H9 (cell line): ENCODE data around the gene CDH22. TPM values are rescaled to one million over a fixed set of nuclear protein-coding genes. Genes with fewer than 3 reads are reported as not detected.

Experiments used
- DNase-seq: peaks from one replicate; pipeline ENCODE4 v3.0.0-alpha.2; 2017
- H2AFZ ChIP-seq: one replicate; pipeline ENCODE4 v1.6.1; 2013; ENCODE audit warnings: mild to moderate bottlenecking, low read length, control low read depth, moderate library complexity
- H2AK5ac ChIP-seq: 2 replicates; pipeline ENCODE4 v1.6.1; 2013; ENCODE audit warnings: low read length, control low read depth, mixed read lengths; ENCODE audit not compliant: insufficient read length
- H2BK120ac ChIP-seq: one replicate; pipeline ENCODE4 v1.6.1; 2013; ENCODE audit warnings: low read depth, mild to moderate bottlenecking, low read length, control low read depth, inconsistent platforms; ENCODE audit not compliant: poor library complexity, severe bottlenecking
- H2BK12ac ChIP-seq: 2 replicates; pipeline ENCODE4 v1.6.1; 2013; ENCODE audit warnings: low read length, control low read depth, mixed read lengths, low read depth; ENCODE audit not compliant: insufficient read length
- H2BK15ac ChIP-seq: 2 replicates; pipeline ENCODE4 v1.6.1; 2013; ENCODE audit warnings: low read depth, low read length, control low read depth
- H2BK20ac ChIP-seq: one replicate; pipeline ENCODE4 v1.6.1; 2013; ENCODE audit warnings: low read depth, mild to moderate bottlenecking, low read length, control low read depth, inconsistent platforms; ENCODE audit not compliant: poor library complexity, severe bottlenecking
- H2BK5ac ChIP-seq: 2 replicates; pipeline ENCODE4 v1.6.1; 2013; ENCODE audit warnings: low read length, control low read depth, mixed read lengths; ENCODE audit not compliant: insufficient read length
- H3K14ac ChIP-seq: 2 replicates; pipeline ENCODE4 v1.6.1; 2013; ENCODE audit warnings: low read length, control low read depth; ENCODE audit not compliant: insufficient read depth
- H3K18ac ChIP-seq: 2 replicates; pipeline ENCODE4 v1.6.1; 2013; ENCODE audit warnings: low read depth, mild to moderate bottlenecking, mixed read lengths, low read length, control low read depth; ENCODE audit not compliant: insufficient read length
- H3K23ac ChIP-seq: 2 replicates; pipeline ENCODE4 v1.6.1; 2013; ENCODE audit warnings: low read length, control low read depth, mixed read lengths, low read depth; ENCODE audit not compliant: insufficient read length
- H3K23me2 ChIP-seq: 2 replicates; pipeline ENCODE4 v1.6.1; 2013; ENCODE audit warnings: low read depth, mild to moderate bottlenecking, mixed read lengths, low read length, control low read depth; ENCODE audit not compliant: insufficient read length, poor library complexity, severe bottlenecking
- H3K27ac ChIP-seq: 2 replicates; pipeline ENCODE4 v1.5.1; 2013; ENCODE audit warnings: low read length, control low read depth, mixed read lengths, low read depth; ENCODE audit not compliant: insufficient read length
- H3K27me3 ChIP-seq: 2 replicates; pipeline ENCODE4 v1.6.1; 2013; ENCODE audit warnings: low read length, control low read depth, inconsistent platforms; ENCODE audit not compliant: insufficient read depth
- H3K4ac ChIP-seq: 2 replicates; pipeline ENCODE4 v1.6.1; 2013; ENCODE audit warnings: low read depth, mild to moderate bottlenecking, control low read depth, inconsistent platforms, low read length, moderate library complexity
- H3K4me1 ChIP-seq: 2 replicates; pipeline ENCODE4 v1.6.1; 2013; ENCODE audit warnings: low read length, control low read depth, inconsistent platforms; ENCODE audit not compliant: insufficient read depth
- H3K4me2 ChIP-seq: 2 replicates; pipeline ENCODE4 v1.6.1; 2013; ENCODE audit warnings: low read length, control low read depth, mixed read lengths; ENCODE audit not compliant: insufficient read length, insufficient read depth
- H3K56ac ChIP-seq: 2 replicates; pipeline ENCODE4 v1.6.1; 2013; ENCODE audit warnings: low read depth, mild to moderate bottlenecking, mixed read lengths, low read length, control low read depth; ENCODE audit not compliant: insufficient read length
- H3K79me1 ChIP-seq: 2 replicates; pipeline ENCODE4 v1.6.1; 2013; ENCODE audit warnings: low read depth, mild to moderate bottlenecking, moderate library complexity, low read length, control low read depth, inconsistent platforms; ENCODE audit not compliant: insufficient read depth, poor library complexity, severe bottlenecking
- H3K79me2 ChIP-seq: 2 replicates; pipeline ENCODE4 v1.6.1; 2013; ENCODE audit warnings: low read length, control low read depth, inconsistent platforms; ENCODE audit not compliant: insufficient read depth
- H3K9ac ChIP-seq: 2 replicates; pipeline ENCODE4 v1.6.1; 2013; ENCODE audit warnings: low read length, control low read depth, mixed read lengths; ENCODE audit not compliant: insufficient read length; ENCODE audit errors: extremely low read depth
- H3K9me3 ChIP-seq: one replicate; pipeline ENCODE4 v1.6.1; 2013; ENCODE audit warnings: low read depth, low read length, inconsistent platforms; ENCODE audit not compliant: control insufficient read depth
- H3T11ph ChIP-seq: one replicate; pipeline ENCODE4 v1.6.1; 2013; ENCODE audit warnings: mild to moderate bottlenecking, low read length, control low read depth, inconsistent platforms
- H4K20me1 ChIP-seq: one replicate; pipeline ENCODE4 v1.6.1; 2013; ENCODE audit not compliant: control insufficient read depth, insufficient read length, insufficient read depth
- H4K5ac ChIP-seq: 2 replicates; pipeline ENCODE4 v1.6.1; 2013; ENCODE audit warnings: low read depth, mild to moderate bottlenecking, mixed read lengths, low read length, control low read depth; ENCODE audit not compliant: insufficient read length
- H4K8ac ChIP-seq: replicated peaks from 2 replicates; pipeline ENCODE4 v1.6.1; 2013; ENCODE audit warnings: low read length, control low read depth, mixed read lengths, low read depth; ENCODE audit not compliant: insufficient read length
- H4K91ac ChIP-seq: 2 replicates; pipeline ENCODE4 v1.6.1; 2013; ENCODE audit warnings: low read depth, mild to moderate bottlenecking, moderate library complexity, mixed read lengths, low read length, control low read depth; ENCODE audit not compliant: insufficient read length
- H3K27ac Mint-ChIP-seq, 3 experiments: 2 replicates in 2 of 3; 3 replicates in 1 of 3; pipeline ENCODE4 v1.8.0; 2020 to 2021; ENCODE audit warnings: mixed read lengths in 3 of 3, mild to moderate bottlenecking in 1 of 3, moderate library complexity in 1 of 3
- H3K27me3 Mint-ChIP-seq: 2 replicates; pipeline ENCODE4 v1.8.0; 2021; ENCODE audit warnings: low read depth, mild to moderate bottlenecking, moderate library complexity, mixed read lengths
- H3K36me3 Mint-ChIP-seq, 3 experiments: 2 replicates in 2 of 3; 3 replicates in 1 of 3; pipeline ENCODE4 v1.8.0; 2020 to 2021; ENCODE audit warnings: low read depth in 3 of 3, mixed read lengths in 3 of 3; ENCODE audit not compliant: insufficient read depth in 1 of 3
- H3K4me1 Mint-ChIP-seq, 2 experiments: 2 replicates each; pipeline ENCODE4 v1.8.0; 2020; ENCODE audit warnings: mixed read lengths in 2 of 2
- H3K4me3 Mint-ChIP-seq, 2 experiments: 2 replicates in 1 of 2; 3 replicates in 1 of 2; pipeline ENCODE4 v1.8.0; 2020 to 2021; ENCODE audit warnings: mild to moderate bottlenecking in 2 of 2, mixed read lengths in 2 of 2, moderate library complexity in 1 of 2
- H3K9me3 Mint-ChIP-seq, 2 experiments: 2 replicates in 1 of 2; 3 replicates in 1 of 2; pipeline ENCODE4 v1.8.0; 2020; ENCODE audit warnings: mild to moderate bottlenecking in 2 of 2, mixed read lengths in 2 of 2, moderate library complexity in 1 of 2
- CTCF ChIP-seq: fragments of 200-600 bp; sonication (generic); conservative IDR thresholded peaks from 3 replicates; pipeline ENCODE4 v1.8.0; 2021; ENCODE audit warnings: antibody characterized with exemption, mild to moderate bottlenecking
- WGBS: extraction: QIAGEN DNeasy Blood & Tissue Kit; methylation state at CpG from one replicate; pipeline ENCODE4 v1.1.7; 2013; ENCODE audit warnings: missing lambda C conversion rate, low lambda C conversion rate, mixed read lengths; ENCODE audit not compliant: insufficient read length; ENCODE audit errors: extremely low coverage; 5-methylcytosine and 5-hydroxymethylcytosine counted together
- total RNA-seq: library from RNA; stranded (reverse); gene quantifications from 2 replicates; pipeline ENCODE4 v1.2.1, GENCODE V29; 2021

CDH22 gene
- total RNA-seq, 1 experiment from 2014 or later, result not detected

GRCh38 chr20:46127396-46128010 is 180.8 kb downstream of the CDH22 start:
- Histone ChIP-seq H2BK5ac (no peak overlapping the region), H3K23me2 (no peaks in the 10 kb centered on the region), H3K23ac (no peak overlapping the region), H2AK5ac (no peak overlapping the region), H3K56ac (no peak overlapping the region), H3K9ac (no peak overlapping the region), H2BK15ac (no peak overlapping the region), H3K18ac (no peak overlapping the region), H3K4me1 (no peaks in the 10 kb centered on the region), H3K79me1 (no peaks in the 10 kb centered on the region), H2BK20ac (no peak overlapping the region), H2BK120ac (no peak overlapping the region), H4K20me1 (no peaks in the 10 kb centered on the region), H4K91ac (no peak overlapping the region), H3K4ac (no peak overlapping the region), H3K27me3 (no peaks in the 10 kb centered on the region), H2AFZ (no peak overlapping the region), H4K5ac (no peak overlapping the region), H2BK12ac (no peak overlapping the region), H3K14ac (no peak overlapping the region), H3T11ph (no peak overlapping the region), H3K9me3 (no peaks in the 10 kb centered on the region), H4K8ac (no peak overlapping the region), H3K79me2 (no peaks in the 10 kb centered on the region), H3K27ac (no peak overlapping the region), H3K4me2 (no peak overlapping the region)
- H3K27me3 Mint-ChIP-seq, result peaks cover 30% of the 10 kb centered on the region
- H3K4me1 Mint-ChIP-seq, result peaks cover 0 to 4% of the 10 kb centered on the region in 2 experiments; a peak in 2 of 4 replicates
- H3K27ac Mint-ChIP-seq, result no peak overlapping the region
- H3K4me3 Mint-ChIP-seq, result no peak overlapping the region
- no CpG with 5 or more reads among the region's 11 CpGs for WGBS
- no peak for TF ChIP-seq CTCF
- H3K9me3 Mint-ChIP-seq, result no peaks in the 10 kb centered on the region
- DNase-seq, result peak; percentile 16
- peaks cover 13 to 27% (median 27%) of the 10 kb centered on the region in 3 experiments; a peak in 6 of 7 replicates for H3K36me3 Mint-ChIP-seq
